GM21381 (cell line): ENCODE measurements around the gene ETF1.
"Not testable (repeated sequence)": the region's sequence is repeated elsewhere in the genome, so short reads cannot be mapped to it uniquely, and the experiment has no call there.

Source experiments
- ATAC-seq: cut with Tn5 transposase; IDR thresholded peaks from one replicate; pipeline ENCODE4 v1.9.1; 2021; ENCODE audit warnings: mild to moderate bottlenecking, moderate library complexity; ENCODE audit not compliant: unreplicated experiment

Gene ETF1

DNA sequence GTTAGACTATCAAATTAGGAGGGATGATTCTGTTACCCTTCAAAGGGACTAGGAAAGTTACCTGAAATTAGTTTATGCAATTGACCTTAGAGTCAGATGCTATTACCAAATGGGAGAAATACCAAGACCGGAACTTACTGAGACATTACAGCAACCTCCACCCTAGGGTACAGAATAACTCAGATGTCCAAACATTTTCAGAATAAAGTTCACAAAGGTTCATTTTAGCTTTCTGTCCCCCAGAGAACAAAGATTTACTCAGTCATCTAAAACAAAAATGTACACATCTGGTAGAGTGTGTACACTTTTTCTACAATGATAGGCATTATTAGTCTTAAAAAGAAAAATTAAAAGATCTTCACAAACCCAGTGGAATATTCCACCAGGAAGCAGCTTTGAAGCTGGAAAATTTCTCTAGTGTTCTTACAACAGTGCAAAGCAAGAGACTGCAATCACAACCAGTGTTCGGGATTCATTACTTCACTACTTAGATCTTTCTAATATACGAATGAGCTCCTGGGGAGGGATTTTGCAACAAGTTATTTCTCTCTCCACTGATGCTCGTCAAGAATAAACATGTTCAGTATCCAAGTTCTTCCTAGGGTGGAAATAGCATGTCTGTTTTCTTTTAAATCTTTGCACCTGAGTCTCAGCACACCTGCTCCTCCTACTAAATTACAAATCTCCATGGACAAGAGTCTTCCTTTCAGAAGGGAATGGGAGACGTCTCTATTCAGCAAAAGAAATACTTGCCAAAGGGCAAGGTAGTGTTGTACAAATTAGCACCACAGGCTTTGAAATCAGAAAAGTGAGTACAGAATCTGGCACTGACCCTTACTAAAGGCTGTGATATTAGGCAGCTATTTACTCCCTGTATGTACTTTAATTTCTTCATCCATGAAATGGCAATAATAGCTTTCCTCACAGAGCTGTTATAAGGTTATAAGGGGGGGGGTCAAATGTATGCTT is 8.8 kb downstream of the ETF1 start:
- no peak for ATAC-seq

DNA sequence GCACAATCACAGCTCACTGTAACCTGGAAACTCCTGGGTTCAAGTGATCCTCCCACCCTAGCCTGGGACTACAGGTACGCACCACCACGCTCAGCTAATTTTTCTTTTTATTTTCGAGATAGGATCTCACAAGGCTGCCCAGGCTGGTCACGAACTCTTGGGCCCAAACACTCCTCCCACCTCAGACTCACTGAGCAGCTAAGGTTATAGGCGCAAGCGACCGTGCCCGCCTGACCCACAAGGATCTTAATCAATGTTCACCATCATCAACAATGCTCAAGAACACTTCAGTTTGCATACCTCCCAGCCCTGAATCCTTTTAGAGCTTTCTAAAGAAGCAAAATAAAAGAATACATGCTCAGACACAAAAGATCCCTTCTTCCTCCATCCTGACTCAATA is 13.2 kb downstream of the ETF1 start:
- ATAC-seq = no peak

DNA sequence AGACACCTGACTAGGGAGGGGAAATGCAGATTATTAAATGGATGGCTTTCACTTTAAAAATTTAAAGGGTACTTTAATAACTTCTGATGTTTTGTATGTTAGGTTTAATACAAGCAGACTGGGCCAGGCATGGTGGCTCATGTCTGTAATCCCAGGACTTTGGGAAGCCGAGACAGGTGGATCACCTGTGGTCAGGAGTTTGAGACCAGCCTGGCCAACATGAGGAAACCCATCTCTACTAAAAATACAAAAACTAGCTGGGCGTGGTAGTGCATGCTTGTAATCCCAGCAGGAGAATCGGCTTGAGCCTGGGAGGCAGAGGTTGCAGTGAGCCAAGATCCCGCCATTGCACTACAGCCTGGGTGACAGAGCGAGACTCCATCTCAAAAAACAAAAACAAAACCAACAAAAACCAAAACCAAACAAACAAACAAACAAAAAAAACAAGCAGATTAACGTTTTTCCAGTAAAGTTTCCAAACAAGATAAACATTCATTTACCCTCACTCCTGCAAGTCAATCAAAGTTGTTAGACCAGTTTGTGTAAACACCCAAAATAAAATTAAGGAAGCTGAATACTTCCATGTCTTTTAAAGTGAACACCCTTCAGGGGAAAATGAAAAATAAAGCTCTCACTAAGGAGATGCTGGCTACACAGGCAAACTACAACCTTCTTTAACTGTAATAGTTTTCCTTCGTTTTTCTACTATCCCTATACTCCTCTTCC is 14.1 kb downstream of the ETF1 start:
- no peak for ATAC-seq

DNA sequence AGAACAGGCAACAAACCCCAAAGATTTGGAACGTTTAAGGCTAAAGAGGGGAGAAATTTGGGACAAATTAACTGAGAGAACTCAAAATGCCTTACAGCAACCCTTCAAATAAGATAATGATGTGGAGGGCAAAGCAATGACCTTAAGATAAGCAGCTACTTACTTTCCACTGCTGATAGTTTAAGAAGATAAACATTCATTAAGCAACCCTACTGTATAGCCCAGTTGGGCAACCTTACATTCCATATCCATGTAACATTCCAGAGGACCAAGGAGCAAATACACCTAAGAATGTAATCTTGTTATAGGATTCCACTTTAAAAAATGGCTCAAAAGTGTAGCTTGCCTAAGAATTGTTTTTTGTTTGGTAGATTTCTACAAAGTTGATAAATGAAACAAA is 14.8 kb downstream of the ETF1 start:
- no peak for ATAC-seq

DNA sequence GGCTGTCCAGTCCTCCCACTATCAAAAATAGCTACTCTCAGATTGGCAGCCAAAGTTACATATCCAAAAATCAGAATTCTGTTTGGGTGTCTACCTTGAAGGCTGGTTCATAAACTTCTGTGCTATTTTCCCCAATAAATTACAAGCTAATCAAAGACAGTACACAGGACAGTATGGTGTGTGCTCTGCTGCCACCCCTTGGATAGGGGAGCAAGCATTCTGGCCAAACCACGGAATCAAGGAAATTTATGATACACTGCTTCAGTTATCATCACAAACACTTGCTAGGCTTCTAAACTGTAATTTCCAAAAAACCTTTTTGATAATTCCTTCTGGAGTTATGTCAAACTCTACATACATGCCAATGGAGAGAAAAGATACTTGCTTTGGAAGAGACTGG is 15.9 kb downstream of the ETF1 start:
- ATAC-seq = no peak

DNA sequence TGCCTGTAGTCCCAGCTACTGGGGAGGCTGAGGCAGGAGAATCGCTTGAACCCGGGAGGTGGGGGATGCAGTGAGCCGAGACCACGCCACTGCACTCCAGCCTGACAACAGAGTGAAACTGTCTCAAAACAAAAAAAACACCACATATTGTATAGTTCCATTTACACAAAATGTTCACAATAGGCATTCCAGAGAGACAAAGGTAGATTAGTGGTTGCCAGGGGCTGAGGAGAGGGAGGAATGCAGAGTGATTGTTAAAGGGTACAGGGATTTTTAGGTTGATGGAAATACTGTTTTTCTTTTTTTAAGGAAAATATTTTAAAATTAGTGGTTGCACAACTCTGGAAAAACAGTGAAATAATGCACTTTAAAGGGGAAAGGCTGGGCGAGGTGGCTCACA is 19.6 kb downstream of the ETF1 start:
- no peak for ATAC-seq

DNA sequence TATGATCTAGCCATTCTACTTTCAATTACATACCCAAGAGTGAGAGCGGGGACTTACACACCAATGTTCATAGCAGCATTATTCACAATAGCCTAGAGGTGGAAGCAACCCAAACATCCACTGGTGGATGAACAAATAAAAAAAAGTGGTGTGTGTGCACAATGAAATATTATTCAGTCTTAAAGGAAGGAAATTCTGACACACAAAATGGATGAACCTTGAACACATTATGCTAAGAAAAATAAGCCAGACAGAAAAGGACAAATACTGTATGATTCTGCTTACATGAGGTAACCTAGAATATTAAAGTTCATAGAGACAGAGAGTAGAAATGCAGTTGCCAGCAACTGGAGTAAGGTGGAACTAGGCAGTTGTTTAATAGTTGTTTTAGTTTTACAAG is 22.1 kb downstream of the ETF1 start:
- ATAC-seq = no peak

DNA sequence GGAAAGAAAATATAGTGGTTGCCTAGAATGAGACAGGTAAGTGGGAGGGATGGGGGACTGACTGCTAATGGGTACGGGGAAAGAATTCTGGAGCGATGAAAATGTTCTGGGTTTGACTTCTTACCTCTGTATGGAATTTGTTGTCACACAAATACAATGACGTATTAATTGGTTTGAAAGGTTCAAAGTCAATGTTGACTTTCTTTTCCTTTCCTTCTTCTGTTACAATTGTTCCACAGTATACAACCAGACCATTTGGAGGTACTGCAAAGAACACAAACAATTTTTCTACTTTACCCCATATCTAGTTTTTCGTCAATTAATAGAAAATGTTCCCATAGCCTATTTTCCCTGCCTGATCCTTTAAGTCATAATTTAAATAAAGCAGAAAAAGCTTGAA is 25.6 kb downstream of the ETF1 start:
- no peak for ATAC-seq

DNA sequence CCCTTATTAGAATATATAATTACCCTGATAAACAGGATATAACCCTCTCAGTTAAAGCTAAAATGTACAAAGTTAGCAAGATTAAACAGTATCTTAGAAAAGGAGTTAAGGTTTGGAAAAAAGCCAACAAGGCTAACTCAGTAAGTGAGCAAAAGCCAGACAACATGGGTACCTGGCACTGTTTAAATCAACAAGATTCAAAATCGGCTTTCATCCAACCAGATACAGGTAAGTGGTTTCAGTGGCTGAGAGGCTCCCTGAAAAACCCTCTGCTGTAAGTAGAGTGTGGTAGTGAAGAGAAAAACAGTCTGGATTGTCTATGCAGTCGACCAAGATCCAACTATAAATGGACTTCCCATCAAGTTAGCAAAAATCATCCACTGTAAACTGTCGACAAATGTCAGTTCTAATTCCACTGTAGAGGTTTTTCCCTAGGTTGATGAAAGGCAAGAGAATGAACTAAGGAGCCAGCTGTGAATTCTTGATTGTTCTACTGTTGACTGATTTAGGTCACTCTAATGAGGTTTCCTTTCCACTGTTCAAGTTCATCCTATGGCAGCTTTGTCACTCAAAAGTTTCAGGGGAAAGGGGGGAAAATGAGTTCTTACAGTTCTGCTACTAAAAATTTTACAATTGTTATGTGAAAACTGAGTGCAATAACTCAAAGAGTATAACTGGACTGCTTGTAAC is 27.3 kb downstream of the ETF1 start:
- ATAC-seq = no peak

DNA sequence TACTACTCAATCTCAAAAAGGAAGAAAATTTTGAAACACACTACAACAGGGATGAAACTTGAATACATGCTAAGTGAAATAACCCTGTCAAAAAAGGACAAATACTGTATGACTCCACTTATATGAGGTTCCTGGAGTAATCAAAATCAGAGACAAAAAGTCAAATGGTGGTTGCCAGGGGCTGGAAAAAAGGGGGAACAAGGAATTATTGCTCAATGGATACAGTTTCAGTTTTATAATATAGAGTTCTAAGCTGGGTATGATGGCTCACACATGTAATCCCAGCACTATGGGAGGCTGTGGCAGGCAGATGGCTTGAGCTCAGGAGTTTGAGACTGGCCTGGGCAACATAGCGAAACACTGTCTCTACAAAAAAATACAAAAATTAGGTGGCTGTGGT is 29.0 kb downstream of the ETF1 start:
- no peak for ATAC-seq

DNA sequence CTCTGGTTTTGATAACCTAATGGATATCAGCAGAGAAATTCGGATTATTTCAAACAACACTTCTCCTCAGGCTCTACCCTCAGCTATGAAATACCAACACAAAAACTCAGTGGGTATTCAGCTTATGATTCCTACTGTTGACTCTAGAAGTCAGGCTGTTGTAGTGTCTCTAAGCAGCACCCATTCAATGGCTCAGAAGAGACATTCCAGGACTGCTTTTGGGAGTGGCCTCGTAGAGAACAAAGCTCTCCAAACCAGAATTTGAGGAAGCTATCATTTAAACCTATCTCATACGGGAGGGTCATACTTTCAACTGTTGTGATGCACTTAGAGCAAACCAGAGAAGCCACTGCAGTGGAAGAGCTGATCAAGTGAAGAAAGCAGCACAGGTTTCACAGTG is 34.1 kb downstream of the ETF1 start:
- ATAC-seq = no peak

DNA sequence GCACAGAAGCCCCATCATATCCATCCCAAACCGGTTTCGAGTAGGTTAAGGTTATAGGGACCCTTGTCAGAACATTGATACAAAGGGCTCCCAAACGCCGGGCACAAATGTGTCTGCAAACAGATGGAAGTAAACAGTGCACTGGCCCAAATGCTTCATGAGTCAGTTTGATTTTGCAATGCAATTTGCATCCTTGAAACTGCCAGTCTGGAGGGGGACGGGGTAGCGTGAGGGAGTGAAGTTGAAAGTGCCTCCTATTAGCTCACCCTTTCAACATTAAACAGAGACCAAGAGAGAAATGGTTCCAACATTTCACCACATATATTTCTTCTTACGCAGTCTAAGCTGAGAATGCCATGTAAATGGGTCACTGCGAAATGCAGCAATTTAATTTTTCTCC is 35.6 kb downstream of the ETF1 start:
- ATAC-seq = not testable (repeated sequence)

DNA sequence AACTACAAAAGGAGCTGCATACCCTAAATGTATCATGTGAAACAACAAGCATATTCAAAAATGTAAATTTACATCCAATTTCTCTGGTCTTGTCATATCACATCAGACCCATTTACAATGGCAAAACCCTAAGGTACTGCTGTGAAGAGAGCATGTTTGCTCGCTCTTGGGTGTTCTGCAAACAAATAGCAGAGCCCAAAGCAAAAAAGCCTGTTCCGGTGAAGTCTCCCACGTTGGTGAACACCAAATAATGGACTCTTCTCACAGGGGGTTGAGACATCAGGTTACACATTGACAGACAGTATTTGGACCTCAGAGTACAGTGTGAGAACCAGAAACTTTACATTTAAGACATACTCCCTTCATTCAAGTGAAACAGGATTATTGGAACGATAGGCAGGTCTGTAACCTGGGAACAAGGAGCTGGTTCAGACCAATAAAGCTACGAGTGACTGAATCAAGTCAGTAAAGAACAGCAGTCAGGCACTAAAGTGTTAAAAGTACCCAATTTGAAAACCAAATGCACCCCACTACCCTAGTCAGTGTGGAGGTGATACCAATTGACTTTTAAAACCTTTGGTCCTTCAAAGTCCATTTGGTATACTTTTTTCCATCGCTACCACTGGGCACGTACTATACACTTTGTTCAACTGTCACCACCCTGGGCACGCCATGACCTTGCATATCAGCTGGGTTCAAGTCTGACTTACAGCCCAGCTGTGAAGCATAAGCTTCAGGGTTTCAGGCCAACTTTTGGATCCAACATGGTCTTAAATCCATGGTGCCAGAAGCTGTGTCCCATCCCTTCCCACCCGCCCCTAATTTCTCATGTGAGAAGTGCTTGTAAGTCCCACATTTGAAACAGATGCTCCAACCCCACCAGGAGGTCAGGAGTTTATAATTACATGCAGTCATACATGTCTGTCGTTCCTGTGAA is 36.4 kb downstream of the ETF1 start:
- ATAC-seq = no peak

DNA sequence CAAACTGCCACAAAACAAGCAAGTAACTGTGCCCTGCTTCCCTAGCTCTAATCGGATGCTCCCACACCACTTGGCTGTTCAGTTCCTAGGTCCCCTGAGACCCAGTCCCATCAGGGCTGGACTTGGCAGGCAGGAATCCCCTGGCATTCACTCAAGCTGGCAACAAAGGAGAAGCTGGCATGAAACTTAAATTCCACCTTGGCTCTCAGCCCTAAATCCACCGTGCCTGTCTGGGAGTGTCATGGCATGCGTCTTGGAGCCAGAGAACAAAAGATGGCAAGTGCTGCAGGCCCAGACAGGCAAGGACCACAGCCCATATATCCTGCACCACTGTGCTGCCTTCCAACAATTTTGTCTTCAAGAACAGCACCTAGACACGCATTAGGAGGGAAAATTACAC is 38.2 kb downstream of the ETF1 start:
- no peak for ATAC-seq

DNA sequence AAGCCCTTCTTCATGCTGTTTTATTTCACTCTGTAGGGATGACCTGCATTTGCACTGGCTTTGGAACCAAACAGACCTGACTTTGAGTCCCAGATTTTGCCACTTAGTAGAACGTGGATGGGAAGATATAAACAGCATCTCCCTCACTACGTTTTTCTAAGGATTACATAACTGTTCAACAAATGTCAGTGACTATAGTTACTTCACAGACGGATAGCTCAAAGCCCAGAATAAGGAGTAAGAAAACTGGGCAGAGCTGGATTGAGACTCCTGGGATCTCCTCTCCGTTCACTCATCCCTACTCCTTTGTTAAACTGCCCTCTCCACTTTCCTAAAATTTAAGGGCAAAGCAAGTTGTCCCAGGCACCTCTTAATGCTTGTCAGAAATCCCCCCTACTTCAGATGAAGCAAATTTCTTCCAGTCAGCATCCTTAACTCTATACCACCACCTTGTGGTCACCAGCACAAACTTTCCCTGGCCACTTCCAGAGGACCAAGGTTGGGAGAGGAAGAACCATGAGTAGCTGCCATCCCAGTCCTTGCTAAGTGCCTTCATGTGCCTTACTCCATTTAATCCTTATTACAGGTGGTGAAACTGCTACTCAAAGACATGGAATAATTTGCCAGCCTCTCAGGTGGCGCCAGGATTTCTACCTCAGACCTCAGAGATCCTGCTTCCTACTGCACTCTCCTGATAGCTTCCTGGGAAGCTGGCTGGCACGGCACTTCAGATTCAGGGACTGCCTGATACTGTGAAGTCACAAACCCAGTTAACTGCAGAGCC is 39.4 kb downstream of the ETF1 start:
- ATAC-seq = no peak

DNA sequence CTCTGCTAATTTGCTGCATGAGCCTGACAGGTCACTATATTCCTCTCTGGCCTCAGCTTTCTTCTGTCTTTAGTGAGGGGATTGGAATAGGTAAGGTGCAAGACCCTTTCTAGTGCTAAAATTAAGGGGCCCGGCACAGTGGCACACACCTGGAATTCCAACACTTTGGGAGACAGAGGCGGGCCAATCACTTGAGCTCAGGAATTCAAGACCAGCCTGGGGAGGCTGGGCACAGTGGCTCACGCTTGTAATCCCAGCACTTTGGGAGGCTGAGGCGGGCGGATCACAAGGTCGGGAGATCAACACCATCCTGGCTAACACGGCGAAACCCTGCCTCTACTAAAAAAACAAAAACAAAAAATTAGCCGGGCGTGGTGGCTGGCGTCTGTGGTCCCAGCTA is 40.5 kb downstream of the ETF1 start:
- no peak for ATAC-seq

DNA sequence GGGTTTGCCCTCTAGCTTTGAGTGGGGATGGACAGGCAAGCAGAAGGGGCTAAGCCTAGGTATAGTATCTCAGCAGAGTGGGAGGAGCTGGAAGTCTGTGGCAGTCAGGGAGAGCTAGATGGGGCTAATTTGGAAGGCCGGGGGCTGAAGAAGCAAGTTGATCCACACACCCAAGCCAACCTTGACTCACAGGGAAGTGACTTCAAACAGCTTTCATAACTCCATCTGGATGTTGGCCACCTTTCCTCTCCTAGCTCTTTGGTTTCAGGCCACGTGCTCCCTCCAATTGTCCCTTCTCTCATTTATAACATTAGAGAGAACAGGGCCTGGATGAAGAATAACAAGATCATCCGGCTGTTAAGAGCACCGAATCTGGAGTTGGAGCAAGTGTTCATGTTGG is 40.9 kb downstream of the ETF1 start:
- no peak for ATAC-seq

DNA sequence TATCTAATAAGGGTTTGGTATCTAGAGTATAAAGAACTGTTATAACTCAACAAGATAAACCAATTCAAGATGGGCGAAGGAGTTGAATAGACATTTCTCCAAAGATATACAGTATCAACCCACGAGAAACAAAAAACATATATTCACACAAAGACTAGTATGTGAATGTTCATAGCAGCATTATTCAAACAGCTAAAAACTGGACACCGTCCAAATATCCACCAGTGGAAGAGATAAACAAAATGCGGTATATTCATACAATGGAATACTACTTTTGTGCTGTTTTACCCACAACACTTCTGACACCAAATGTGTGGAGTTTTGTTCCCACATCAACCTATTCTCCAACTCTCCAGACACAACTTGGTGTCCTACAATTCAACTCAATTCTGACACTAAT is 44.7 kb downstream of the ETF1 start:
- no peak for ATAC-seq

DNA sequence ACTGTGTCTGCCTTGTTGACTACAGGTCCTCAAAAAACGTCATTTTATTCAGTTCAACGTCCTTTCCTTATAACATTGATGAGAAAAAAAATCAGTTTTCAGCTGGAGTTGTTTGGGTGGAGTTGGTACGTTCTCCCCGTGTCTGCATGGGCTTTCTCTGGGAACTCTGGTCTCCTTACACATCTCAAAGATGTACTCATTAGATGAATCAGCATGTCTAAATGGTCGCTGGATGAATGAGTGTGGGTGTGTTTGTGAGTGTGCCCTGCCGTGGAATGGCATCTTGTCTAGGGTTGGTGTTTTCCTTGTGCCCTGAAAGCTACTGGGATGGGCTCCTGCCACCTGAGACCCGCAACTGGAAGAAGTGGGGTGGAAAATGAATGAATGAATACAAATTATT is 47.7 kb downstream of the ETF1 start:
- ATAC-seq = no peak

DNA sequence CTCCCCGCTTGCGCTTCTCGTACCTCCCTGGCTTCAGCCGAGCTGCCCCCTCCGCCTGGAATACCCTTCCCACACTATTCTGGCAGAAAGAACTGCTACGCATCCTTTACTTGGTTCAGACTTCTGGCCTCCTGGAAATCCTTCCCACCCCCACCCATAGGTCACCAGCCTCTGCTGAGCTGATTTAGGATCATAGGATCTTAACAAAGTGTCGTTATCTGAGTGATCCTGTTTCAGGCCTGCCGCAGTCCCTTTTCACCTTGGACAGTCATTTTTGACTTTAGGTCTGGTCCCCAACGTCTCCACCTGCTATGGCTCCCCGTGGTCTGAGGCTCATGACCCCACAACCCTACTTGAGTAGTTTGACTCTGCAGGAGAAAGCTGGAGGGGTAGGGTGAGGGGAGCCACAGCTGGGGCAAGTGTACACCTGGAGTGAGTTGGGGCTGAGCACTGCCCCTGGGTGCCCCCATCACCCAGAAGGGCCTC is 50.4 kb downstream of the ETF1 start:
- ATAC-seq = no peak
